ENCODE data around the gene MCF2L.

MCF2L gene

DNA sequence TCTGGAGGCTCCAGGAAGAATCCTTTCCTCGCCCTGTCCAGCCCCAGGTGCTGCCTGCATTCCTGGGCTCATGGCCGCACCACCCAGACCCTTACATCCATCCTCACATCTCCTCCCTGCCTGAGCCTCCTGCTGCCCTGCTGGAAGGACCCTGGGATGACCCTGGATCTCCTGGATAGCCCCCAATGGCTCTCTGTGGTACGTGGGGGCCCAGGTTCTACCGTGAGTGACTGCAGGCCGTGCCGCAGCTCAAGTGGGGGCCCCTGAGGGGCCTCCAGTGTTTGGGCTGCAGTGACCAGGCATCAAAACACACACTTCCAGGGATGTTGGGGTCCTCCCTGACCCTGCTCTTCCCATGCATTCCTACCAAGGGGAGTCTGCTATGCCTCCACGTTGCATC, 8.3 kb upstream of the MCF2L start:
- no peaks in the 10 kb centered on the region for H3K4me1 ChIP-seq

DNA sequence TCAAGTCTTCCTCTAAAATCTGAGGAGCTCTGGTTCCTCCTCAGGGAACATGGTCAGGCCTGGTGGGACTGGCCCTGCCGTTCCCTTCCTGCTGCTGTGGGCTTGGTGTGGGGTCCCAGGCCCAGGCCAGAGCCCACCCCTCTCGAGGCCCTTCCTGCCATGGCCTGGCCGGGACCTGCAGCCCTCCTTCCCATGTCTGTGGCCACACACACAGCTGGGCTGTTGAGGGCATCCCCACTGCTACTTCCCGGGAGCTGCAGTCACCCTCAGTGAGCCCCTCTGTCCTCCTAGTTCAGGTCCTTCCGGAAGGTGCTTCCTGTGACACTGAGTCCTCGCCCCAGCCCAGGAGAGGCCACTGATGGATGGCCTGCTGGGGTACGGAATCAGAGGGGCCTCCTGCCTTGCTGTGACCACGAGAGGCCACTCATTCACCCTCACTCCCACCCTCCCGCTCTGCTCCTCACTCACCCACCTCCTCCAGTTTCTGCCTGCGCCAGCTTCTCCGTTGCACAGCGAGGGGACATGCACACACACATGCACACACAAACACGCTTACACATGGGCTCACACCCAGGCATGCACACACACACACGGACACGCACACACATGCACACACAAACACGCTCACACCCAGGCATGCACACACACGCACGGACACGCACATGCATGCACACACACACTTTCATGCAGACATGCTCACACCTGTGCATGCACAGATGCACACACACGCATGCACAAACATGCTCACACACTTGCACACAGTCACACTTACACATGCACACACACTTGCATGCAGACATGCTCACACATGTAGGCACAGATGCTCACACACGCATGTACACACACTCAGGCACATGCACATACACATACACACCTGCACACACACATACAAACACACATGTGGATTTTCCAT, 7.3 kb upstream of the MCF2L start:
- Histone ChIP-seq H3K4me3 (ENCODE audit: low read depth, low read length) (no peak overlapping the region), H3K4me1 (no peaks in the 10 kb centered on the region), H3K9me3 (no peaks in the 10 kb centered on the region), H3K36me3 (no peaks in the 10 kb centered on the region), H3K27me3 (no peaks in the 10 kb centered on the region)
- no peak for DNase-seq
- TF ChIP-seq, protein P1, sequence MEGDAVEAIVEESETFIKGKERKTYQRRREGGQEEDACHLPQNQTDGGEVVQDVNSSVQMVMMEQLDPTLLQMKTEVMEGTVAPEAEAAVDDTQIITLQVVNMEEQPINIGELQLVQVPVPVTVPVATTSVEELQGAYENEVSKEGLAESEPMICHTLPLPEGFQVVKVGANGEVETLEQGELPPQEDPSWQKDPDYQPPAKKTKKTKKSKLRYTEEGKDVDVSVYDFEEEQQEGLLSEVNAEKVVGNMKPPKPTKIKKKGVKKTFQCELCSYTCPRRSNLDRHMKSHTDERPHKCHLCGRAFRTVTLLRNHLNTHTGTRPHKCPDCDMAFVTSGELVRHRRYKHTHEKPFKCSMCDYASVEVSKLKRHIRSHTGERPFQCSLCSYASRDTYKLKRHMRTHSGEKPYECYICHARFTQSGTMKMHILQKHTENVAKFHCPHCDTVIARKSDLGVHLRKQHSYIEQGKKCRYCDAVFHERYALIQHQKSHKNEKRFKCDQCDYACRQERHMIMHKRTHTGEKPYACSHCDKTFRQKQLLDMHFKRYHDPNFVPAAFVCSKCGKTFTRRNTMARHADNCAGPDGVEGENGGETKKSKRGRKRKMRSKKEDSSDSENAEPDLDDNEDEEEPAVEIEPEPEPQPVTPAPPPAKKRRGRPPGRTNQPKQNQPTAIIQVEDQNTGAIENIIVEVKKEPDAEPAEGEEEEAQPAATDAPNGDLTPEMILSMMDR (IDR thresholded peaks at IDR 0.05; ENCODE audit: low read depth, low read length): no peak

More for the DNA sequence above, 8.3 kb upstream of the MCF2L start:
- TF ChIP-seq, protein P1 (IDR thresholded peaks at IDR 0.05; ENCODE audit: low read depth, low read length): no peak
- no peaks in the 10 kb centered on the region for H3K27me3 ChIP-seq
- H3K9me3 ChIP-seq: no peaks in the 10 kb centered on the region
- no peak for DNase-seq
- H3K4me3 ChIP-seq (ENCODE audit: low read depth, low read length): no peak overlapping the region
- H3K36me3 ChIP-seq: no peaks in the 10 kb centered on the region

DNA sequence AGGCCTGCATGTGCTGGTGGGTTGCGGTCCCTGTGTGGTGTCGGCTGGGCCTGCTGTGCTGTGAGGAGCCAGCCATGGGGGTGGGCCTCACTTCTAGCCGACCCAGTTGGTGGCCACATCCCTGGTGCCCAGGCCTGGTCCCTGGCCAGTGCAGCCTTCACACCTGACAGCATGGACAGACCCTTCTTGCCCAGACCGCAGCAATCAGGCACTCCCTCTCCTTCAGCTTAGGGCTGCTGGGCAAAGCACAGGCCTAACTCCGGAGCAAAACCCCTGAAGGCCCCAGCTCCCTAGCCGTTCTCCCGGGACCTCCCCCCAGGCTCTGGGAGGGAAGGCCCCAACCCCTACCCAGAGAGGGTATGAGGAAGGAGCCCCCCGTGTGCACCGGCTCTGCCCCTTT, 6.6 kb upstream of the MCF2L start:
- no peak for DNase-seq
- H3K4me1 ChIP-seq: no peaks in the 10 kb centered on the region
- H3K9me3 ChIP-seq: no peaks in the 10 kb centered on the region
- H3K4me3 ChIP-seq (ENCODE audit: low read depth, low read length): no peak overlapping the region
- no peaks in the 10 kb centered on the region for H3K27me3 ChIP-seq
- TF ChIP-seq, protein P1 (IDR thresholded peaks at IDR 0.05; ENCODE audit: low read depth, low read length): no peak
- H3K36me3 ChIP-seq: no peaks in the 10 kb centered on the region

DNA sequence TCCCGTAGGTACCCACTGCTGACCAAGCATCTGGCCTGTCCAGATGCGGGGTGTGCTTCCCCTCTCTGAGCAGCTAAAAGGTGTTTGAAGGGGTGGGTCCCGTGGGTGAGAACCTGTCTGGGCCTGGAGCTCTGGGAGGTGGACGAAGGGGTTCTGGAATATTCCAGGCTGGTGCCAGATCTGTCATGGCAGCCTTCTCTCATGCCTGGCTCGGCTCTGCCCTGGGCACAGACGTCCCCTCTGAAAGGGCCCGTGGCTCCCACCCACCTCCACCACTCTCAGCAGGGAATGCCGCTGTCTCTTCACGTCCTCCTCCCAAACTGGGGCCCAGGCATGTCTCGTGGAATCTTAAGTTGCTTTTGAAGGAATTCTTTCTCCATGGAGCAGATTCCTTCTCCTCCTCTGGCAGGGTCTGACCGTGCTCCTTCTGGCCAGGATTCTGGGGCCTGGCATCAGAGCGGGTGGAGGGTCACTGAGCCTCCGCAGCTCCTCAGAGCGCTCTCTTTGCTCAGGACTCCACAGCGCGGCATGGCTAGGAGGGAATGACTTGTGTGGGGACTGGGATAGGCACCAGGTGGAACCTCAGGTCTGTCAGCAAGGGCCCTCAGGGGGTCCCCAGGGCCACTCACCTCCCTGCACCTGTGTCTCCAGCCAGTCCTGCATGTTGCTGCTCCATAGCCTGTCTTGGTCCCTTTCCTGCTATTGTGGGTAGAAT, 5.9 kb upstream of the MCF2L start:
- DNase-seq: no peak
- H3K4me1 ChIP-seq: no peaks in the 10 kb centered on the region
- H3K36me3 ChIP-seq: no peaks in the 10 kb centered on the region
- no peaks in the 10 kb centered on the region for H3K9me3 ChIP-seq
- TF ChIP-seq, protein P1 (IDR thresholded peaks at IDR 0.05; ENCODE audit: low read depth, low read length): no peak
- H3K27me3 ChIP-seq: peaks cover under 1% of the 10 kb centered on the region; the same call in 1 of the 2 replicates
- H3K4me3 ChIP-seq (ENCODE audit: low read depth, low read length): no peak overlapping the region

DNA sequence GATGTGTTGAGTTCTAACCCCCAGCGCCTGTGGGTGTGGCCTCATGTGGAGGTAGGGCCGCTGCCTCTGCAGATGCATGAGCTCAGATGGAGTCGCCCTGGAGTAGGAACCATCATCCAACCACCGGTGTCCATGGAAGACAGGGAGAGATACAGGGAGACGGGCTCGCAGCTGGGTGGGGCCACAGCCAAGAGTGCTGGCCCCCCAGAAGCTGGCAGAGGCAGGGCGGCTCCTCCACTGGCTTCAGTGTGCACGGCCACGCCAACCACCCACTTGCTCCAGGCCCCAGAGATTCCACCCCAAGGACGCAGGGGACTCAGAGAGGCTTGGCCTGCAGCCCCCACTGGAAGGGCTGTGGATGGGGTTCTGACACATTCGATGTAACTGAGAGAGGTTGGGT, 5.4 kb upstream of the MCF2L start:
- TF ChIP-seq, protein P1 (IDR thresholded peaks at IDR 0.05; ENCODE audit: low read depth, low read length): no peak
- H3K4me3 ChIP-seq (ENCODE audit: low read depth, low read length): no peak overlapping the region
- no peaks in the 10 kb centered on the region for H3K4me1 ChIP-seq
- H3K27me3 ChIP-seq: peaks cover 6% of the 10 kb centered on the region
- no peak for DNase-seq
- no peaks in the 10 kb centered on the region for H3K9me3 ChIP-seq
- no peaks in the 10 kb centered on the region for H3K36me3 ChIP-seq
